Mesodermal cell (in vitro differentiated cells): ENCODE results near the gene FANCC.
"Not testable (repeated sequence)": the region's sequence is repeated elsewhere in the genome, so short reads cannot be mapped to it uniquely, and the experiment has no call there.

Experiments used
- H3K27ac ChIP-seq: 2 replicates; pipeline ENCODE4 v1.7.0; 2013; ENCODE audit warnings: mild to moderate bottlenecking, low read depth, low read length, moderate library complexity; ENCODE audit not compliant: severe bottlenecking
- H3K36me3 ChIP-seq: 2 replicates; pipeline ENCODE4 v1.7.1; 2013; ENCODE audit warnings: mild to moderate bottlenecking, low read length, moderate library complexity; ENCODE audit not compliant: control insufficient read depth, insufficient read depth
- H3K4me1 ChIP-seq: one replicate; pipeline ENCODE4 v1.7.1; 2013; ENCODE audit warnings: mild to moderate bottlenecking, low read length; ENCODE audit not compliant: insufficient read depth, control insufficient read depth, poor library complexity, severe bottlenecking
- H3K4me3 ChIP-seq: 2 replicates; pipeline ENCODE4 v1.7.0; 2013; ENCODE audit warnings: low read length, control low read depth, mild to moderate bottlenecking; ENCODE audit not compliant: insufficient read depth, poor library complexity, severe bottlenecking; ENCODE audit errors: extremely low read depth
- H3K9me3 ChIP-seq: 2 replicates; pipeline ENCODE4 v1.7.1; 2013; ENCODE audit warnings: mild to moderate bottlenecking, low read length, moderate library complexity; ENCODE audit not compliant: control insufficient read depth
- WGBS, 2 experiments: methylation state at CpG; one replicate each; pipeline ENCODE4 v1.1.5; 2013; ENCODE audit warnings: missing lambda C conversion rate in 2 of 2; ENCODE audit not compliant: insufficient coverage in 2 of 2; 5-methylcytosine and 5-hydroxymethylcytosine counted together

Gene FANCC

DNA sequence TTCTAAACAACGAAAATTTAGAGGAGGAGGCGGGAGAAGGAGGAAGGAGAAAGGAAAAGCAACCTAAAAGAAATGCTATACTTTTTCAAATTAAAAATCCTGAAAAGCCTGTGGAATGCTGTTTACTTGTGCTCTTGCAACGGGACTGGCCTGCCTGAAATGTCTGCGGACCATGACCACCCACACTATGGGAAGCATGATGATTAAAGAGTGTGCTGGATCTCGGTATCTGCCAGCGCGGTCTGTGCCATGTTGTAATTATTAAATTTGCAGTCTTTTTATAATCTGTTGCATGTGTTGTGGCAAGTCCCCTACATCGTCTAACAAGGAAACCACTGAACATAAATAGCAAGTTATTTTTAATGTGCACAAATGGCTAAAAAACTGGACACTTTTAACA, 111.4 kb downstream of the FANCC start:
- WGBS, 2 experiments, result 60 to 100% methylated on average over 1 to 4 of the region's 8 CpGs
- H3K36me3 ChIP-seq, result no peaks in the 10 kb centered on the region
- H3K4me3 ChIP-seq, result no peak overlapping the region
- peaks cover 14% of the 10 kb centered on the region for H3K4me1 ChIP-seq
- H3K27ac ChIP-seq, result no peak overlapping the region
- H3K9me3 ChIP-seq, result no peaks in the 10 kb centered on the region

DNA sequence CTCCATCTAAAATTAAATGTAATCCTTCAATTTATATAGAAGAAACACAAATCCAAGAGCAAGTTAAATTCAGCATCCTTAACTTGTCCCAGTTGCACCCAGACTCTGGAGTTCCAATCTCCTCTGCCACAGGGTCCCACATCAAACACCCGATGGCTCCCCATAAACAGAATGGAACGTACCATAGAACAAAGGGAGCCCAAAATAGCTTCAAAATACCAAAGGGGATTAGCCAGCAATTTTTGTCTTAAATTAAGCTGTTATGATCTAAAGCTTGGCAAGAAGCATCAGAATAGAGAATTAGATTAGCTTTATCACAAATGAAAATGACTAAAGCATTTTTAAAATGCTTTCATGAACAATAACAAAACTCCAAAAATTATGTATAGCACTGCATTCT, 112.8 kb downstream of the FANCC start:
- Histone ChIP-seq H3K4me1 (peaks cover 14% of the 10 kb centered on the region), H3K36me3 (no peaks in the 10 kb centered on the region), H3K27ac (no peak overlapping the region), H3K4me3 (no peak overlapping the region), H3K9me3 (no peaks in the 10 kb centered on the region)
- 100% methylated on average over 1 of the region's 2 CpGs; no CpG with 5 or more reads in 1 of the 2 experiments for WGBS, 2 experiments

DNA sequence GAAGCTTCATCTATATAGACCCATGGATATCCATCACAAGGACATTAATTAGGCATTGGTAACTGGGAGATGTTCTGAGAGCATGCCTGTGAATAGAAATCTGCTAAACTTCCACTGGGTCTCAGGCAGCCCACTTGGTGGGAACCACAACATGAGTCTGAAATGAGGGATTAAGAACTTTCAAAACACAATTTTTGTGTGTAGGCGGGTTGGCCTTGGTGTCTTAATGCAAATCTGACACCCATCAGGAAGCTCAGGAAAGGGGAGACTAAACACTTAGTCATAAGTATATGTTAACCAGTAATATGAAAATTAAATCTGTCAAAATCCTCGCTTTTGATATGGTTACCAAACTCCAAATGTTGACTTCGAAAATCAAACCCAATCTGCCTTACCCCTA, 113.2 kb downstream of the FANCC start:
- H3K36me3 ChIP-seq, result no peaks in the 10 kb centered on the region
- WGBS, 2 experiments, result 100% methylated on average over 1 of the region's 3 CpGs; no CpG with 5 or more reads in 1 of the 2 experiments
- no peak overlapping the region for H3K4me3 ChIP-seq
- H3K4me1 ChIP-seq, result peaks cover 14% of the 10 kb centered on the region
- no peaks in the 10 kb centered on the region for H3K9me3 ChIP-seq
- no peak overlapping the region for H3K27ac ChIP-seq

DNA sequence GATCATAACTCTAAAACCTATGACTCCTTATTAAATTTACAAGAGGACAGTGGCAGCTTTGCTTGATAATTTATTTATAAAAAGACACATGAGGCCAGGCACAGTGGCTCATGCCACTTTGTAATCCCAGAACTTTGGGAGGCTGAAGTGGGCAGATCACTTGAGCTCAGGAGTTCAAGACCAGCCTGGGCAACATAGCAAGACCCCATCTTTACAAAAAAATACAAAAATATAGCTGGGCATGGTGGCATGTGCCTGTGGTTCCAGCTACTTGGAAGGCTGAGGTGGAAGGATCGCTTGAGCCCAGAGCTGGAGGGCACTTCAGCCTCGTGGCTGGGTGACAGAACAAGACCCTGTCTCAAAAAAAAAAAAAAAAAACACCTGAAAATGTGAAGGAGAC, 114.5 kb downstream of the FANCC start:
- not testable (repeated sequence) for H3K4me3 ChIP-seq, H3K27ac ChIP-seq, H3K36me3 ChIP-seq, H3K9me3 ChIP-seq
- no CpG with 5 or more reads among the region's 2 CpGs for WGBS, 2 experiments
- H3K4me1 ChIP-seq, result peaks cover 14% of the 10 kb centered on the region

DNA sequence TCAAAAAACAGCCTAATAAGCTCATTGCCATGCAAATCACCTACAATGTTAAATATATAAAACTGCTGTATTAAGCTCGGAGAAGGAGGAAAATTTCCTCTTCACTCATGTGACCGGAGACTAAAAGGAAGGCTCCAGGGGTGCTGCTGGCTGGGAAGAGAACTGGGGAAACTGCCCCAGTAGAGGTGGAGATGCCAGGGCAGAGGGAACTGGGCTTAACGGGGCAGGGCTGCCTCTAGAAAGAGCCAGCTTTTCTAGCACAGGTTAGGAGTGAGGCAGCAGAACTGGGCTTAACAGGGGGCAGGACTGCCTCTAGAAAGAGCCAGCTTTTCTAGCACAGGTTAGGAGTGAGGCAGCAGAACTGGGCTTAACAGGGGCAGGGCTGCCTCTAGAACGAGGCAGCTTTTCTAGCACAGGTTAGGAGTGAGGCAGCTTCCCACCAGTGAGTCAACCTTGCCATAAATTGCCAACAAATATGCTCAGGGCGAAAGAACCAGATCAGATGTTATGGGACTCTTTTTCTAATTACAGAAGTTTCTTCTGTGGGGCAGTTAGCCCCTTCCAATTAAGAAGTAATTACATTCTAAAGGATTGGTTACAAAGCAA, 115.3 kb downstream of the FANCC start:
- WGBS, 2 experiments, result 82 to 93% methylated on average over 2 of the region's 5 CpGs
- no peaks in the 10 kb centered on the region for H3K9me3 ChIP-seq
- H3K36me3 ChIP-seq, result no peaks in the 10 kb centered on the region
- no peak overlapping the region for H3K4me3 ChIP-seq
- H3K4me1 ChIP-seq, result peaks cover 14% of the 10 kb centered on the region
- H3K27ac ChIP-seq, result no peak overlapping the region

DNA sequence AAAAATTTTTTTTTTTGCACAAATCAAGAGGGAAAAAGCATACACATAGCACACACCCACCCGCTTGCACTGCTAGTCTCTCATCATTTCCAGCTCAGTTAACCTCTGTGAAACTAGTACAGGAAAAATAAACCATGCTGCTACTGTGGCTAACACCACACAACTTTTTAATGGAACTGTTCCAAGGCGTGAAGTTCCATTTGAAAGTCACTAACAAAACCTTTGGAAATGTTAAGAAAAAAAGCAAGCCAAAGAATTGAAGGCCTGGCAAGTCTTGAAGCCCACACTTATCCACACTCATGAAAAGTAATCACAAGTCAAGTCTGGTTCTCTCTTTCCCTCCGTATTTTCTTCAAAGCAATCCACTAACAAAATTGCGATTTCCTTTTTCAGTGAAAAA, 116.3 kb downstream of the FANCC start:
- H3K4me1 ChIP-seq, result peaks cover 4% of the 10 kb centered on the region
- no peaks in the 10 kb centered on the region for H3K9me3 ChIP-seq
- 86% methylated on average over 1 of the region's 4 CpGs; no CpG with 5 or more reads in 1 of the 2 experiments for WGBS, 2 experiments
- no peaks in the 10 kb centered on the region for H3K36me3 ChIP-seq
- H3K27ac ChIP-seq, result no peak overlapping the region
- no peak overlapping the region for H3K4me3 ChIP-seq

DNA sequence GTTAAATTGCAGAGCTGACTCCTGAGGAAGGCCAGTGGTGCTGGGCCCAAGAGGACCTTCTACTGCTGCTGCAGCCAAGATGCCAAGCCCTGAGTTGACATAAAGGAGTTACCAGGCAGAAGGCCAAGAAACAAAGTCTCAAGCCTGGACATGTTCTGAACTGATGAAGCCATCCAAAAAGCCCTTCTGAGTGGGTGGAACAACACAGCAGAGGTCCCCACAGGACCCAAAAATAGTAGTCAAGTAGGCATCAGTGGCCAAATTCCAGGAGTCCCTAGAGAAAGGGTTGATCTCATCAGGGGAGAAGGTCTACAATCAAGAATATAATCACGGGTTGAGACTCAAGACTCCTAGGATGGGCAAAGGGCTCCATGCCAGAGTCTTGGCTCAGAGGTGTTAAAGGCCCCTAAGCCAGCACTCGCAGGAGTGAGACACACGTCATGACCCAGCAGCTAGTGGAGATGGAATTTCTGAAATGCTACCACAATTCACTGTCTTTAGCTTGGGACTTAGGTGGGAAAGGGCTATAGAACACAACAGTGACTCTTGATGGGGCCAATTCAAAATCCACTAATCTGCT, 119.7 kb downstream of the FANCC start:
- Histone ChIP-seq H3K27ac (no peak overlapping the region), H3K36me3 (no peaks in the 10 kb centered on the region), H3K4me1 (no peaks in the 10 kb centered on the region), H3K9me3 (no peaks in the 10 kb centered on the region), H3K4me3 (no peak overlapping the region)
- WGBS, 2 experiments, result 91 to 94% methylated on average over 1 to 2 of the region's 3 CpGs

DNA sequence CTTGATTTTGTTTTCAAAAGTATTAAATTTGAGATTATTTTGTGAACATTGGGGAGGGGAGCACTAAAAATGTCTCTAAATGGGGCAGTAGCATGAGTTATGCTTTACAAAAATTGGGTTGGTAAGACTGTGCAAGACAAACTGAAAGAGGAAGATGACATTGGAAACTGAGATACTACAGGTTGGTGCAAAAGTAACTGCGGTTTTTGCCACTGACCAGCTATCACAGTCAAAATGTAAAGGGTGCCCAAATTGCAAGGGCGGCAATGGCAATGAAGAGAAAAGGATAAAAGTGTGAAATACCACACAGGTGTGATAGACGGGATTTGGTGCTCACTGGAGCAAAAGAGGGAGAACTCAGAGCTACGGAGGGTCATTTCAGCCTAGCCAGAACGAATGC, 124.0 kb downstream of the FANCC start:
- WGBS, 2 experiments, result 92 to 95% methylated on average over 5 of the region's 5 CpGs

DNA sequence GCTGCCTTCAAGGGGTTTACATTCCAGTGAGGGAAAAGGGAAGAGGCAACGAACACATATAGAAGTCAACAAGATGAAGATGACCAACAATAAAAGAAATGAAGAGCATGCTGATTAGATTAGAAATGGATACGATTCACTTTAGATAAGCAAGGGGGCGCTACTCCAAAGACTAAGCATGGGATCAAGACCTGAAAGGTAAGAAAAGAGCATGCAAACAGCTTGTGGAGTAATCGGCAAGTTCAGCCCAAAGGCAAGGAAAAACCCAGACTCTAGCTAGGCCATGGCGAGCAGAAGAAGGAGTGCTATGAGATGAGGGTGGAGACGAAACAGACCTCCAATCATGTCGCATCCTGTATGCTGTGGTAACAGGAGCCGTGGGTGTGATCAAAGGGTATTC, 124.4 kb downstream of the FANCC start:
- Histone ChIP-seq H3K9me3 (no peaks in the 10 kb centered on the region), H3K4me1 (peaks cover 21% of the 10 kb centered on the region), H3K36me3 (no peaks in the 10 kb centered on the region), H3K4me3 (no peak overlapping the region), H3K27ac (no peak overlapping the region)
- WGBS, 2 experiments, result 83 to 87% methylated on average over 7 to 8 of the region's 8 CpGs

More for the DNA sequence above, 124.0 kb downstream of the FANCC start:
- no peak overlapping the region for H3K4me3 ChIP-seq
- no peaks in the 10 kb centered on the region for H3K36me3 ChIP-seq
- no peak overlapping the region for H3K27ac ChIP-seq
- H3K4me1 ChIP-seq, result peaks cover 17% of the 10 kb centered on the region
- no peaks in the 10 kb centered on the region for H3K9me3 ChIP-seq

DNA sequence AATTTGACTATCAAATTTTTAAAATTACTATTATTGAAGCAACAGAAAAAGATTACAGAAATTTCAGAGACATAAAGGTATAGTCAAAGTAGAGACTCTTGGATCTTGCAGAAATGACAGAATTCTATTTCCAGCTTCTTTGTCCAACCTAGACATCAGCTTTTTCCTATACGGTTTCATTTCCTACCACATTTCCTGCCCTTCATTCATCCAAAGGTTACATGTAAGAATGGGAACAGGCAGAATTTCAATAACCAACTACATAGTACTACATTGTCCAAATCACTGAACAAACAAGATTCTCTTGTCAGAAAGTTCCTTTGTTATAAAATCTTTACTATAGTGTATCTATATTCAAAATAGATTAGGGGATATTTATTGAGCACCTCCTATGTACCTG, 124.9 kb downstream of the FANCC start:
- peaks cover 23% of the 10 kb centered on the region for H3K4me1 ChIP-seq
- no CpG with 5 or more reads among the region's 1 CpG for WGBS, 2 experiments
- H3K36me3 ChIP-seq, result no peaks in the 10 kb centered on the region
- no peak overlapping the region for H3K4me3 ChIP-seq
- no peaks in the 10 kb centered on the region for H3K9me3 ChIP-seq
- H3K27ac ChIP-seq, result no peak overlapping the region

DNA sequence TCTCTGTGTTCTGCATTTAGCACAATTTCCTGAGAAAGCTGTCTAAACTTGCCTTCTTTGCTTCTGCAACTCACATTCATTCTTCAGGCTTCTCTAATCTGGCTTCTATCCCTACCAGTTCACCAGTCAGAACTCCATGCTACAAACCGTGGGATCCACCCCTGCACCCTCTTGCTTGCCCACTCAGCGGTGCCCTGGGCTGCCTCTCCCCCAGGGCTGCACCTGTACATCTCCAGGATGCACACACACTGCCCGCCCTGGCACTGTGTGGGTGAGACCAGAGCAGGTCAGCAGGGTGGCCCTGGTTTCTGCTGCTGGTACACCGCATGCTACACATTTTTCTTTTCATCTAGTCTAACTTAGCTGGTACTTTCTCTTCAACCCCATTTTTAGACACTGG, 127.1 kb downstream of the FANCC start:
- Histone ChIP-seq H3K4me3 (no peak overlapping the region), H3K36me3 (no peaks in the 10 kb centered on the region), H3K9me3 (no peaks in the 10 kb centered on the region), H3K4me1 (peaks cover 23% of the 10 kb centered on the region), H3K27ac (peak overlapping the region; percentile 23)
- WGBS, 2 experiments, result 96 to 100% methylated on average over 3 to 4 of the region's 4 CpGs
